BLaER1 (cell line): ENCODE data around the gene DUS3L.

Source experiments
- H3K27ac ChIP-seq: shearing (Covaris generic); formaldehyde crosslinking; 2 replicates; pipeline ENCODE4 v1.8.1; 2022
- H3K27me3 ChIP-seq: shearing (Covaris generic); formaldehyde crosslinking; 2 replicates; pipeline ENCODE4 v1.8.1; 2022
- H3K36me3 ChIP-seq: shearing (Covaris generic); formaldehyde crosslinking; 2 replicates; pipeline ENCODE4 v1.8.1; 2022
- H3K4me1 ChIP-seq: shearing (Covaris generic); formaldehyde crosslinking; 2 replicates; pipeline ENCODE4 v1.8.1; 2022
- H3K4me2 ChIP-seq: shearing (Covaris generic); formaldehyde crosslinking; 2 replicates; pipeline ENCODE4 v1.8.1; 2022
- H3K4me3 ChIP-seq: shearing (Covaris generic); formaldehyde crosslinking; 2 replicates; pipeline ENCODE4 v1.8.1; 2022
- H3K9ac ChIP-seq: shearing (Covaris generic); formaldehyde crosslinking; 2 replicates; pipeline ENCODE4 v1.8.1; 2022
- H3K9me3 ChIP-seq: shearing (Covaris generic); formaldehyde crosslinking; 2 replicates; pipeline ENCODE4 v1.8.1; 2022
- H4K20me1 ChIP-seq: shearing (Covaris generic); formaldehyde crosslinking; 2 replicates; pipeline ENCODE4 v1.8.1; 2022
- Cebpa-rat ChIP-seq: shearing (Covaris generic); IDR thresholded peaks from 2 replicates; pipeline ENCODE4 v1.8.1; 2022

The DUS3L gene

GRCh38 chr19:5742051-5742450 is 48.9 kb downstream of the DUS3L start:
- Histone ChIP-seq H3K4me3 (no peak overlapping the region), H3K9ac (no peak overlapping the region), H3K27me3 (no peaks in the 10 kb centered on the region), H3K27ac (no peak overlapping the region), H3K4me1 (no peaks in the 10 kb centered on the region), H3K4me2 (no peak overlapping the region), H3K36me3 (no peaks in the 10 kb centered on the region), H4K20me1 (no peaks in the 10 kb centered on the region), H3K9me3 (no peaks in the 10 kb centered on the region)
- TF ChIP-seq Cebpa-rat = no peak

- Histone ChIP-seq H3K27ac (no peak overlapping the region), H3K9me3 (no peaks in the 10 kb centered on the region), H3K9ac (no peak overlapping the region), H3K27me3 (no peaks in the 10 kb centered on the region), H3K4me2 (no peak overlapping the region), H4K20me1 (no peaks in the 10 kb centered on the region), H3K4me1 (0 out of 2 replicates have a peak, but pooled peaks cover 1% of the 10 kb centered on the region), H3K36me3 (no peaks in the 10 kb centered on the region), H3K4me3 (no peak overlapping the region)
- no peak for TF ChIP-seq Cebpa-rat
These were observed 52.5 kb downstream of the DUS3L start for GRCh38 chr19:5738423-5738822.
